ENCODE data around the gene RNGTT.
"Not testable (repeated sequence)": the region's sequence is repeated elsewhere in the genome, so short reads cannot be mapped to it uniquely, and the experiment has no call there.

Gene RNGTT

GRCh38 chr6:88852775-88853174, 110.6 kb downstream of the RNGTT start:
- Histone ChIP-seq H3K4me1 (no peaks in the 10 kb centered on the region), H3K4me3 (no peak overlapping the region), H4K20me1 (no peaks in the 10 kb centered on the region), H3K27ac (no peak overlapping the region), H3K4me2 (no peak overlapping the region), H3K9ac (no peak overlapping the region), H3K36me3 (no peaks in the 10 kb centered on the region), H3K27me3 (no peaks in the 10 kb centered on the region), H3K9me3 (no peaks in the 10 kb centered on the region)
- TF ChIP-seq Cebpa-rat (IDR thresholded peaks at IDR 0.05): no peak

GRCh38 chr6:88852000-88852399, 111.4 kb downstream of the RNGTT start:
- Histone ChIP-seq H3K4me2 (no peak overlapping the region), H3K27ac (no peak overlapping the region), H4K20me1 (no peaks in the 10 kb centered on the region), H3K9me3 (no peaks in the 10 kb centered on the region), H3K4me3 (no peak overlapping the region), H3K9ac (no peak overlapping the region), H3K27me3 (no peaks in the 10 kb centered on the region), H3K4me1 (no peaks in the 10 kb centered on the region), H3K36me3 (no peaks in the 10 kb centered on the region)
- TF ChIP-seq Cebpa-rat (IDR thresholded peaks at IDR 0.05): no peak

GRCh38 chr6:88848870-88849269, 114.5 kb downstream of the RNGTT start:
- Histone ChIP-seq H3K9ac (no peak overlapping the region), H3K4me2 (no peak overlapping the region), H3K36me3 (peaks cover 6% of the 10 kb centered on the region; the same call in 1 of the 2 replicates), H3K4me3 (no peak overlapping the region), H3K9me3 (no peaks in the 10 kb centered on the region), H3K27me3 (no peaks in the 10 kb centered on the region), H3K4me1 (no peaks in the 10 kb centered on the region), H3K27ac (no peak overlapping the region), H4K20me1 (no peaks in the 10 kb centered on the region)
- TF ChIP-seq Cebpa-rat (IDR thresholded peaks at IDR 0.05): no peak

- Histone ChIP-seq H3K36me3 (peaks cover 12% of the 10 kb centered on the region), H3K4me2 (no peak overlapping the region), H3K4me1 (no peaks in the 10 kb centered on the region), H3K4me3 (no peak overlapping the region), H3K9me3 (no peaks in the 10 kb centered on the region), H4K20me1 (no peaks in the 10 kb centered on the region), H3K9ac (no peak overlapping the region), H3K27me3 (no peaks in the 10 kb centered on the region), H3K27ac (no peak overlapping the region)
- no peak for TF ChIP-seq Cebpa-rat (IDR thresholded peaks at IDR 0.05)
Measured at GRCh38 chr6:88843040-88843439, 120.4 kb downstream of the RNGTT start.

GRCh38 chr6:88842320-88842719, 121.1 kb downstream of the RNGTT start:
- no peak for TF ChIP-seq Cebpa-rat (IDR thresholded peaks at IDR 0.05)
- Histone ChIP-seq H4K20me1 (no peaks in the 10 kb centered on the region), H3K27ac (no peak overlapping the region), H3K4me1 (no peaks in the 10 kb centered on the region), H3K4me3 (no peak overlapping the region), H3K4me2 (no peak overlapping the region), H3K27me3 (no peaks in the 10 kb centered on the region), H3K9ac (no peak overlapping the region), H3K36me3 (peaks cover 12% of the 10 kb centered on the region), H3K9me3 (no peaks in the 10 kb centered on the region)

- Histone ChIP-seq H3K27ac (no peak overlapping the region), H3K4me1 (no peaks in the 10 kb centered on the region), H3K4me3 (no peak overlapping the region), H3K36me3 (peaks cover 12% of the 10 kb centered on the region), H3K9ac (no peak overlapping the region), H4K20me1 (no peaks in the 10 kb centered on the region), H3K4me2 (no peak overlapping the region), H3K9me3 (peaks cover 11% of the 10 kb centered on the region), H3K27me3 (no peaks in the 10 kb centered on the region)
- TF ChIP-seq Cebpa-rat (IDR thresholded peaks at IDR 0.05): no peak
Measured at GRCh38 chr6:88840796-88841539, 122.5 kb downstream of the RNGTT start.

GRCh38 chr6:88840289-88840688, 123.1 kb downstream of the RNGTT start:
- Histone ChIP-seq H3K9me3 (peaks cover 11% of the 10 kb centered on the region), H3K4me1 (no peaks in the 10 kb centered on the region), H3K4me3 (no peak overlapping the region), H3K27me3 (no peaks in the 10 kb centered on the region), H3K36me3 (peaks cover 12% of the 10 kb centered on the region), H3K9ac (no peak overlapping the region), H4K20me1 (no peaks in the 10 kb centered on the region), H3K4me2 (no peak overlapping the region), H3K27ac (no peak overlapping the region)
- TF ChIP-seq Cebpa-rat (IDR thresholded peaks at IDR 0.05): no peak

- Histone ChIP-seq H3K4me3 (no peak overlapping the region), H3K4me1 (no peaks in the 10 kb centered on the region), H3K9ac (no peak overlapping the region), H3K4me2 (no peak overlapping the region), H4K20me1 (no peaks in the 10 kb centered on the region), H3K36me3 (peaks cover 10% of the 10 kb centered on the region), H3K27ac (no peak overlapping the region), H3K27me3 (no peaks in the 10 kb centered on the region), H3K9me3 (peaks cover 11% of the 10 kb centered on the region)
- no peak for TF ChIP-seq Cebpa-rat (IDR thresholded peaks at IDR 0.05)
Measured at GRCh38 chr6:88839280-88839679, 124.1 kb downstream of the RNGTT start.

GRCh38 chr6:88835210-88835609, 128.2 kb downstream of the RNGTT start:
- H3K27me3 ChIP-seq: no peaks in the 10 kb centered on the region
- H3K9ac ChIP-seq: no peak overlapping the region
- peaks cover 31% of the 10 kb centered on the region for H3K9me3 ChIP-seq
- H3K36me3 ChIP-seq: 0 out of 2 replicates have a peak, but pooled peaks cover 6% of the 10 kb centered on the region
- H4K20me1 ChIP-seq: no peaks in the 10 kb centered on the region
- TF ChIP-seq Cebpa-rat (IDR thresholded peaks at IDR 0.05): no peak
- no peak overlapping the region for H3K4me3 ChIP-seq
- H3K27ac ChIP-seq: no peak overlapping the region
- H3K4me2 ChIP-seq: no peak overlapping the region
- no peaks in the 10 kb centered on the region for H3K4me1 ChIP-seq

- not testable (repeated sequence) for H3K4me3 ChIP-seq, H3K27ac ChIP-seq, H4K20me1 ChIP-seq, H3K4me2 ChIP-seq, H3K27me3 ChIP-seq, H3K4me1 ChIP-seq, H3K9ac ChIP-seq, H3K36me3 ChIP-seq
- H3K9me3 ChIP-seq: peaks cover 31% of the 10 kb centered on the region
Measured at GRCh38 chr6:88833071-88833470, 130.3 kb downstream of the RNGTT start.

GRCh38 chr6:88827599-88827998, 135.8 kb downstream of the RNGTT start:
- H3K27ac ChIP-seq, H3K9ac ChIP-seq: not testable (repeated sequence)

More at GRCh38 chr6:88827599-88827998, 135.8 kb downstream of the RNGTT start:
- not testable (repeated sequence) for H3K4me3 ChIP-seq, H3K9me3 ChIP-seq, H3K4me1 ChIP-seq, H4K20me1 ChIP-seq, H3K27me3 ChIP-seq, H3K4me2 ChIP-seq
- H3K36me3 ChIP-seq: peaks cover 11% of the 10 kb centered on the region
